A549 (cell line): Measurements from ENCODE around the gene FOXI2. TPM values are rescaled to one million over a fixed set of nuclear protein-coding genes. Genes with fewer than 3 reads are reported as not detected.

ENCODE experiments used
- ATAC-seq, 2 experiments: fragments of 200-7000 bp in 1 of 2; fragments of >200 bp in 1 of 2; cut with Nextera tagmentation in 1 of 2; cut with Tn5 transposase in 1 of 2; 3 replicates each; pipeline versions ENCODE4 v1.8.0 to v1.9.1; 2018 to 2020; ENCODE audit warnings: mild to moderate bottlenecking in 1 of 2, moderate library complexity in 1 of 2
- CTCF ChIA-PET: fragments of 300-600 bp; sonication (Branson Sonifier 250); formaldehyde crosslinking; extraction: SDS; loops from one replicate; lab custom pipeline; 2021; ENCODE audit warnings: antibody characterized with exemption, inconsistent platforms; lab: Yijun Ruan, JAX
- POLR2A ChIA-PET: fragments of 350-600 bp; formaldehyde crosslinking; extraction: SDS; loops from one replicate; lab custom pipeline; 2021; ENCODE audit warnings: antibody characterized with exemption, inconsistent platforms; lab: Yijun Ruan, JAX
- DNase-seq, 2 experiments: peaks; one replicate each; pipeline versions ENCODE4 v3.0.0 to v3.0.0-alpha.2; 2011 to 2016; ENCODE audit warnings: low read depth in 1 of 2, low spot score in 1 of 2
- FAIRE-seq: peaks from 2 replicates; lab custom pipeline; 2011; peaks lifted over from hg19 to GRCh38; lab: Jason Lieb, UNC
- H3K27ac ChIP-seq, 2 experiments: fragments of >200 bp; sonication (Bioruptor Twin); formaldehyde crosslinking; 3 replicates each; pipeline ENCODE4 v1.5.1; 2016 to 2017
- H3K4me1 ChIP-seq: fragments of >200 bp; sonication (Bioruptor Twin); formaldehyde crosslinking; 3 replicates; pipeline ENCODE4 v1.6.1; 2016
- H3K4me2 ChIP-seq: fragments of >200 bp; sonication (Bioruptor Twin); formaldehyde crosslinking; 3 replicates; pipeline ENCODE4 v1.6.1; 2016
- H3K4me3 ChIP-seq: fragments of >200 bp; sonication (Bioruptor Twin); formaldehyde crosslinking; 3 replicates; pipeline ENCODE4 v1.5.1; 2016
- H3K9me3 ChIP-seq: fragments of >200 bp; sonication (Bioruptor Twin); formaldehyde crosslinking; 3 replicates; pipeline ENCODE4 v1.6.1; 2016
- CBX2 ChIP-seq: fragments of 200-600 bp; sonication (generic); IDR thresholded peaks from 2 replicates; pipeline ENCODE4 v1.6.1; 2016; ENCODE audit warnings: low read depth, mild to moderate bottlenecking, borderline replicate concordance
- ESRRA ChIP-seq: fragments of 150-350 bp; IDR thresholded peaks from 2 replicates; pipeline ENCODE4 v1.6.1; 2014; ENCODE audit warnings: mild to moderate bottlenecking, low read length, borderline replicate concordance
- FOSB ChIP-seq: fragments of 250-450 bp; sonication (Bioruptor Pico); IDR thresholded peaks from 2 replicates; pipeline ENCODE4 v1.5.0; 2020; ENCODE audit warnings: mild to moderate bottlenecking, moderate library complexity
- FOSL2 ChIP-seq, 2 experiments: fragments of 450-650 bp in 1 of 2; fragments of >200 bp in 1 of 2; sonication (Bioruptor Twin) in 1 of 2; formaldehyde crosslinking; IDR thresholded peaks; 2 replicates each; pipeline versions ENCODE4 v1.5.0 to v1.6.1; 2016 to 2020; ENCODE audit warnings: mild to moderate bottlenecking in 1 of 2, moderate library complexity in 1 of 2
- FOXS1 ChIP-seq: fragments of 250-450 bp; sonication (Bioruptor Pico); IDR thresholded peaks from 2 replicates; pipeline ENCODE4 v1.5.0; 2020; ENCODE audit warnings: mild to moderate bottlenecking, moderate library complexity
- HOXA7 ChIP-seq: fragments of 250-450 bp; sonication (Bioruptor Pico); IDR thresholded peaks from 2 replicates; pipeline ENCODE4 v1.5.0; 2020; ENCODE audit warnings: mild to moderate bottlenecking, moderate library complexity
- JUN ChIP-seq, 2 experiments: fragments of >200 bp; sonication (Bioruptor Twin); formaldehyde crosslinking; IDR thresholded peaks; 2 replicates in 1 of 2; 3 replicates in 1 of 2; pipeline ENCODE4 v1.6.1; 2016 to 2017
- JUNB ChIP-seq: fragments of >200 bp; sonication (Bioruptor Twin); formaldehyde crosslinking; IDR thresholded peaks from 2 replicates; pipeline ENCODE4 v1.6.1; 2016
- MAFK ChIP-seq: fragments of 450-650 bp; IDR thresholded peaks from 2 replicates; pipeline ENCODE4 v1.6.1; 2014; ENCODE audit not compliant: partially characterized antibody
- MAZ ChIP-seq: fragments of 150-350 bp; IDR thresholded peaks from 2 replicates; pipeline ENCODE4 v1.6.1; 2014; ENCODE audit warnings: antibody characterized with exemption, low read depth, low read length, borderline replicate concordance
- NPAS2 ChIP-seq: fragments of 250-450 bp; sonication (Bioruptor Pico); IDR thresholded peaks from 2 replicates; pipeline ENCODE4 v1.8.0; 2022; ENCODE audit warnings: mild to moderate bottlenecking, moderate library complexity, borderline replicate concordance
- PHF8 ChIP-seq: fragments of 200-600 bp; sonication (generic); IDR thresholded peaks from 2 replicates; pipeline ENCODE4 v1.6.1; 2016; ENCODE audit warnings: low read depth, mild to moderate bottlenecking, antibody characterized with exemption, moderate library complexity, borderline replicate concordance
- POLR2AphosphoS2 ChIP-seq: conservative IDR thresholded peaks from 2 replicates; pipeline ENCODE4 v1.6.1; 2012; ENCODE audit warnings: low read length, improper control_type of control experiment, inconsistent platforms
- RAD21 ChIP-seq, 2 experiments: fragments of >200 bp in 1 of 2; sonication (Bioruptor Twin) in 1 of 2; formaldehyde crosslinking in 1 of 2; IDR thresholded peaks in 1 of 2; conservative IDR thresholded peaks in 1 of 2; 2 replicates in 1 of 2; 3 replicates in 1 of 2; pipeline ENCODE4 v1.6.1; 2012 to 2018; ENCODE audit warnings: inconsistent platforms in 1 of 2
- RCOR1 ChIP-seq: fragments of 150-350 bp; IDR thresholded peaks from 2 replicates; pipeline ENCODE4 v1.6.1; 2014; ENCODE audit warnings: antibody characterized with exemption, low read length, low read depth
- SMC3 ChIP-seq: fragments of >200 bp; sonication (Bioruptor Twin); formaldehyde crosslinking; IDR thresholded peaks from 3 replicates; pipeline ENCODE4 v1.6.1; 2018; ENCODE audit warnings: inconsistent platforms
- TP53 ChIP-seq: fragments of 250-450 bp; sonication (Bioruptor Pico); IDR thresholded peaks from 2 replicates; pipeline ENCODE4 v1.5.0; 2021; ENCODE audit warnings: mild to moderate bottlenecking, moderate library complexity
- ZNF302 ChIP-seq: fragments of 250-450 bp; sonication (Bioruptor Pico); IDR thresholded peaks from 2 replicates; pipeline ENCODE4 v1.9.0; 2021; ENCODE audit warnings: inconsistent platforms, mild to moderate bottlenecking, moderate library complexity
- WGBS: methylation state at CpG from one replicate; pipeline ENCODE4 v1.1.6; 2017; ENCODE audit errors: missing lambda C conversion rate; 5-methylcytosine and 5-hydroxymethylcytosine counted together
- polyA plus RNA-seq, 4 experiments: library from polyadenylated mRNA; depleted of rRNA in 3 of 4; stranded (reverse); fragments of >200 nt; fragmentation: RNase III in 1 of 4; extraction: RNeasy Plus Mini Kit Qiagen cat#74134 plus additional on column Dnase treatment in 1 of 4; gene quantifications; 2 replicates in 3 of 4; 3 replicates in 1 of 4; pipeline ENCODE4 v1.2.3, GENCODE V29; 2011 to 2017
- TF ChIP-seq, protein P1 (sequence below): IDR thresholded peaks from 2 replicates; pipeline ENCODE4 v1.6.1; 2012; ENCODE audit warnings: low read depth, borderline replicate concordance
- TF ChIP-seq, protein P2 (sequence below): fragments of 150-350 bp; IDR thresholded peaks from 2 replicates; pipeline ENCODE4 v1.6.1; 2014; ENCODE audit warnings: low read depth, mild to moderate bottlenecking, low read length
- TF ChIP-seq, protein P3 (sequence below): fragments of 250-450 bp; sonication (Bioruptor Pico); IDR thresholded peaks from 2 replicates; pipeline ENCODE4 v1.5.0; 2021; ENCODE audit warnings: mild to moderate bottlenecking, moderate library complexity, borderline replicate concordance
- TF ChIP-seq, protein P4 (sequence below): fragments of >200 bp; sonication (Bioruptor Twin); formaldehyde crosslinking; IDR thresholded peaks from 3 replicates; pipeline ENCODE4 v1.6.1; 2016

Gene FOXI2
- polyA plus RNA-seq, 2 of the 4 experiments (the other 2 are of a cell fraction), result not detected

DNA sequence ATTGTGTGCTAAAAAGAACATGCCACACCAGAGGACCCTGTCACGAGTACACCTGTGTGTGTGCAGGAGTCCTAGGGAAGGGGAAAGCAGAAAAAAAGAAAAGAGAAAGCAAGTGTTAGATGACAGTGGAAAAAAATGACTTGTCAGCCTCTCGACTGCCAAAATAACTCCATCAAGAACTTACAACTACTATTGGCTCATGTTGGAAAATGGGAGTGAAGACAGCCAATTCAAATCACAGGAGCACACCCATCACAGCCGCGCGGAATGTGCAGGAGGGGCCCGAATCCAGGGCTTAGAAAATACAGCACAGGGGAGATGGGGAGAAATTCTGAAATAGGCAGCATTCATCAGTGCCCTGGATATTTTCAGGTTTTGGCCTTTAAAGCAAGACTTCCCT lies 38.1 kb upstream of the FOXI2 start (continued):
- TF ChIP-seq, protein P1, sequence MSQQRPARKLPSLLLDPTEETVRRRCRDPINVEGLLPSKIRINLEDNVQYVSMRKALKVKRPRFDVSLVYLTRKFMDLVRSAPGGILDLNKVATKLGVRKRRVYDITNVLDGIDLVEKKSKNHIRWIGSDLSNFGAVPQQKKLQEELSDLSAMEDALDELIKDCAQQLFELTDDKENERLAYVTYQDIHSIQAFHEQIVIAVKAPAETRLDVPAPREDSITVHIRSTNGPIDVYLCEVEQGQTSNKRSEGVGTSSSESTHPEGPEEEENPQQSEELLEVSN, result no peak
- no peak for TF ChIP-seq MAZ
- no peak for TF ChIP-seq TP53 (CRISPR knock-in tag)
- TF ChIP-seq PHF8, result no peak
- TF ChIP-seq SMC3, result no peak
- TF ChIP-seq HOXA7, result no peak
- TF ChIP-seq RAD21 (conservative IDR thresholded peaks at IDR 0.05 in 1 of 2, IDR thresholded peaks at IDR 0.05 in 1 of 2), result no peak
- no peak for TF ChIP-seq FOSL2 (IDR thresholded peaks at IDR 0.05)
- no peak for TF ChIP-seq FOSL2 (CRISPR knock-in tag; IDR thresholded peaks at IDR 0.05)

DNA sequence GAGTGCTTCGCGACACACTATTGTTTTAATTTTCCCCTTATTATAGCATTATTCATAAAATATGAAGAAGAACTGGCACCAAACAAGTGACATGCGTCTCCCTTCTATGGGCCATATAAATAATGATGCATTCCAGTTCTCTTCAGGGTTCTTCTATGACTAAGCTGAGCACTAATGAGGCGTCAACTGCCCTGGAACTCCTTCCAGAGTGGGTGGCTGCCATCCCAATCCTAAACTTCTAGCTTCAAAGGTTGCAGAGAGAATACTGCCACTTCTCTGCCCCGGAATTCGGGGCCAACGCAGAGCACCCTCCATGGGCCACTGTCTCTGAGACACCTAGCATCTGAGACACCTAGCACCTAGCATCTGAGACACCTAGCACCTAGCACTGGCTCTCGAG lies 37.7 kb upstream of the FOXI2 start:
- no peak overlapping the region for H3K4me3 ChIP-seq
- no peak for TF ChIP-seq RAD21 (conservative IDR thresholded peaks at IDR 0.05 in 1 of 2, IDR thresholded peaks at IDR 0.05 in 1 of 2)
- TF ChIP-seq MAFK, result no peak
- no peak for TF ChIP-seq POLR2AphosphoS2
- no peak for TF ChIP-seq JUN (IDR thresholded peaks at IDR 0.05)
- TF ChIP-seq, protein P2, sequence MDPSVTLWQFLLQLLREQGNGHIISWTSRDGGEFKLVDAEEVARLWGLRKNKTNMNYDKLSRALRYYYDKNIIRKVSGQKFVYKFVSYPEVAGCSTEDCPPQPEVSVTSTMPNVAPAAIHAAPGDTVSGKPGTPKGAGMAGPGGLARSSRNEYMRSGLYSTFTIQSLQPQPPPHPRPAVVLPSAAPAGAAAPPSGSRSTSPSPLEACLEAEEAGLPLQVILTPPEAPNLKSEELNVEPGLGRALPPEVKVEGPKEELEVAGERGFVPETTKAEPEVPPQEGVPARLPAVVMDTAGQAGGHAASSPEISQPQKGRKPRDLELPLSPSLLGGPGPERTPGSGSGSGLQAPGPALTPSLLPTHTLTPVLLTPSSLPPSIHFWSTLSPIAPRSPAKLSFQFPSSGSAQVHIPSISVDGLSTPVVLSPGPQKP, result no peak
- TF ChIP-seq CBX2, result no peak
- TF ChIP-seq, protein P3, sequence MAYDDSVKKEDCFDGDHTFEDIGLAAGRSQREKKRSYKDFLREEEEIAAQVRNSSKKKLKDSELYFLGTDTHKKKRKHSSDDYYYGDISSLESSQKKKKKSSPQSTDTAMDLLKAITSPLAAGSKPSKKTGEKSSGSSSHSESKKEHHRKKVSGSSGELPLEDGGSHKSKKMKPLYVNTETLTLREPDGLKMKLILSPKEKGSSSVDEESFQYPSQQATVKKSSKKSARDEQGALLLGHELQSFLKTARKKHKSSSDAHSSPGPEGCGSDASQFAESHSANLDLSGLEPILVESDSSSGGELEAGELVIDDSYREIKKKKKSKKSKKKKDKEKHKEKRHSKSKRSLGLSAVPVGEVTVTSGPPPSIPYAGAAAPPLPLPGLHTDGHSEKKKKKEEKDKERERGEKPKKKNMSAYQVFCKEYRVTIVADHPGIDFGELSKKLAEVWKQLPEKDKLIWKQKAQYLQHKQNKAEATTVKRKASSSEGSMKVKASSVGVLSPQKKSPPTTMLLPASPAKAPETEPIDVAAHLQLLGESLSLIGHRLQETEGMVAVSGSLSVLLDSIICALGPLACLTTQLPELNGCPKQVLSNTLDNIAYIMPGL (CRISPR knock-in tag), result no peak
- no peak for TF ChIP-seq JUNB
- TF ChIP-seq FOSL2 (IDR thresholded peaks at IDR 0.05), result no peak
- TF ChIP-seq FOSL2 (CRISPR knock-in tag; IDR thresholded peaks at IDR 0.05), result no peak
- TF ChIP-seq, protein P4, sequence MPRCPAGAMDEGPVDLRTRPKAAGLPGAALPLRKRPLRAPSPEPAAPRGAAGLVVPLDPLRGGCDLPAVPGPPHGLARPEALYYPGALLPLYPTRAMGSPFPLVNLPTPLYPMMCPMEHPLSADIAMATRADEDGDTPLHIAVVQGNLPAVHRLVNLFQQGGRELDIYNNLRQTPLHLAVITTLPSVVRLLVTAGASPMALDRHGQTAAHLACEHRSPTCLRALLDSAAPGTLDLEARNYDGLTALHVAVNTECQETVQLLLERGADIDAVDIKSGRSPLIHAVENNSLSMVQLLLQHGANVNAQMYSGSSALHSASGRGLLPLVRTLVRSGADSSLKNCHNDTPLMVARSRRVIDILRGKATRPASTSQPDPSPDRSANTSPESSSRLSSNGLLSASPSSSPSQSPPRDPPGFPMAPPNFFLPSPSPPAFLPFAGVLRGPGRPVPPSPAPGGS, result no peak
- ChIA-PET CTCF (no interaction called here), POLR2A (no interaction called here)
- DNase-seq (no peak), FAIRE-seq (no peak), ATAC-seq (no peak)
- no peak overlapping the region for H3K27ac ChIP-seq
- H3K9me3 ChIP-seq, result no peaks in the 10 kb centered on the region
- H3K4me1 ChIP-seq, result no peaks in the 10 kb centered on the region
- WGBS, result 27% methylated on average over 8 of the region's 8 CpGs
- no peak overlapping the region for H3K4me2 ChIP-seq

DNA sequence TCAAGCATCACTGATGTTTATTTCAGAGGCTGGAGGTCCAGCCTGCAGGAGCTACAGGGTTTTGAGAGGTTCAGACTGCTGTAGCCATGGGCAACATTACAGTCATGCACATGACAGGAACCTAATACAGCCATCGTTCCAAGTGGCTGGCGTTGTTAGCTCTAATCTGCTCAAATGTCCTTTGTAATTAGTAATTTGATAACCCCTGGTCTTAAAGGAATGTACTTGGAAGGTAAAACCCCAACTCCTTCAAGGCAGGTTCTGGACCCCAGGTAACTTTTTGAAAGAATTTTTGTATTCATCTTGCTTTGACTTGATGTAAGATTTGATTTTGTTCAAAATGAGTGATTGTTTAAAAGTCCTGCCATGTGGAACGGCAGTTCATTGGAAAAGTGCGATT lies 34.7 kb upstream of the FOXI2 start:
- TF ChIP-seq RCOR1 (no peak), FOSB (CRISPR knock-in tag) (no peak), ZNF302 (CRISPR knock-in tag) (no peak), JUNB (no peak), NPAS2 (CRISPR knock-in tag) (no peak), ESRRA (no peak), FOXS1 (CRISPR knock-in tag) (no peak)
- no peak for FAIRE-seq
- CTCF ChIA-PET, result interaction anchor here (1.4 to 3.2 kb wide), 2 partner anchors 10 to 13 kb away, joined by 5 to 10 read pairs; no protein-coding TSS in a partner anchor
- Histone ChIP-seq H3K9me3 (no peaks in the 10 kb centered on the region), H3K4me1 (no peaks in the 10 kb centered on the region), H3K4me2 (no peak overlapping the region), H3K4me3 (no peak overlapping the region), H3K27ac (no peak overlapping the region)
- WGBS, result 14% methylated on average over 4 of the region's 4 CpGs
- DNase-seq, result no peak
- POLR2A ChIA-PET, result no interaction called here
- no peak for ATAC-seq
